ENCODE measurements around the gene CUX1.

Gene CUX1

DNA sequence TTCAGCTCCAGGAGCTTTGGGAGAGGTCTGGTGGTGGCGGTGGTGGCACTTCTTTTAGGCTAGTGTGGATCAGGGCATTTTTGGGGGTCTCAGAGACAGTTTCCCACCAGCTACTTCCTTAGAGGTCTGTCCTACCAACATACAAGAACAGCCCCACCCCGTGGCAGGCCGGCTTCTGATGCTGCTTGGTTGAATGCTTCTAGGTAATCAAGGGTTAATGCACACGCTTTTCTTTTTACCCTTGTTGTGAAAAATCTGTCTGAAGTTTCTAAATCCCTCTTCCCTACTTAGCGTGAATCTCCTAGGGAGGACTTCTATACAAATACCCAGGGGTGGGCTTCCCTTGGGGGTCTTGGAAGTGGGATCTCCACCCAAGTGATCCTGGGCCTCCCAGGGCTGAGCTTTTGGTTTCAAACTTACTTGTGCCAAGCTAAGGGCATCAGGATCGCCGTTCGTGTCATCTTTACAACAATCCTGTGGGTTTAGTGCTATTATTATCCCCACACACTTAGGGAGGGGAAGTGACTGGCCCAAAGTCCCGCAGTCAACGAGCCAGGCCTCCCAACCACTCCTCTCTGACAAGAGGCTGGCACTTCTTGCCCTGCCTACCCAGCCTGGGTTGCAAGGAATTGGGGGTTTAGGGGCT, 471.0 kb downstream of the CUX1 start:
- H3K4me3 ChIP-seq (ENCODE audit: low read length), result peak overlapping the region; percentile 93
- H3K9ac ChIP-seq (ENCODE audit: low read length), result peak overlapping the region; percentile 69
- no peaks in the 10 kb centered on the region for H3K9me3 ChIP-seq (replicated peaks; ENCODE audit: insufficient read depth, low read length)
- peak; percentile 46 for DNase-seq
- H4K20me1 ChIP-seq (ENCODE audit: insufficient read depth, low read length), result no peaks in the 10 kb centered on the region
- H2AFZ ChIP-seq (ENCODE audit: low read length), result no peak overlapping the region
- TF ChIP-seq, protein P1, sequence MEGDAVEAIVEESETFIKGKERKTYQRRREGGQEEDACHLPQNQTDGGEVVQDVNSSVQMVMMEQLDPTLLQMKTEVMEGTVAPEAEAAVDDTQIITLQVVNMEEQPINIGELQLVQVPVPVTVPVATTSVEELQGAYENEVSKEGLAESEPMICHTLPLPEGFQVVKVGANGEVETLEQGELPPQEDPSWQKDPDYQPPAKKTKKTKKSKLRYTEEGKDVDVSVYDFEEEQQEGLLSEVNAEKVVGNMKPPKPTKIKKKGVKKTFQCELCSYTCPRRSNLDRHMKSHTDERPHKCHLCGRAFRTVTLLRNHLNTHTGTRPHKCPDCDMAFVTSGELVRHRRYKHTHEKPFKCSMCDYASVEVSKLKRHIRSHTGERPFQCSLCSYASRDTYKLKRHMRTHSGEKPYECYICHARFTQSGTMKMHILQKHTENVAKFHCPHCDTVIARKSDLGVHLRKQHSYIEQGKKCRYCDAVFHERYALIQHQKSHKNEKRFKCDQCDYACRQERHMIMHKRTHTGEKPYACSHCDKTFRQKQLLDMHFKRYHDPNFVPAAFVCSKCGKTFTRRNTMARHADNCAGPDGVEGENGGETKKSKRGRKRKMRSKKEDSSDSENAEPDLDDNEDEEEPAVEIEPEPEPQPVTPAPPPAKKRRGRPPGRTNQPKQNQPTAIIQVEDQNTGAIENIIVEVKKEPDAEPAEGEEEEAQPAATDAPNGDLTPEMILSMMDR (IDR thresholded peaks at IDR 0.05; ENCODE audit: low read length), result peak; percentile 46
- TF ChIP-seq EZH2phosphoT487 (IDR thresholded peaks at IDR 0.05; ENCODE audit: low read length), result no peak
- peaks cover 66% of the 10 kb centered on the region for H3K79me2 ChIP-seq (ENCODE audit: low read length)
- H3K9me2 ChIP-seq (replicated peaks; ENCODE audit: insufficient read depth, low read length), result no peaks in the 10 kb centered on the region
- H3K4me1 ChIP-seq (ENCODE audit: low read length), result peaks cover 48% of the 10 kb centered on the region
- H3K36me3 ChIP-seq (replicated peaks; ENCODE audit: insufficient read depth, low read length), result no peaks in the 10 kb centered on the region
- peak overlapping the region; percentile 79 for H3K27ac ChIP-seq (ENCODE audit: low read length)
- no peaks in the 10 kb centered on the region for H3K27me3 ChIP-seq (replicated peaks; ENCODE audit: insufficient read depth, low read length)
- peaks cover 37% of the 10 kb centered on the region for H3F3A ChIP-seq (ENCODE audit: insufficient read depth, low read length)
- peak overlapping the region; percentile 97 for H3K4me2 ChIP-seq (ENCODE audit: low read depth, low read length)

DNA sequence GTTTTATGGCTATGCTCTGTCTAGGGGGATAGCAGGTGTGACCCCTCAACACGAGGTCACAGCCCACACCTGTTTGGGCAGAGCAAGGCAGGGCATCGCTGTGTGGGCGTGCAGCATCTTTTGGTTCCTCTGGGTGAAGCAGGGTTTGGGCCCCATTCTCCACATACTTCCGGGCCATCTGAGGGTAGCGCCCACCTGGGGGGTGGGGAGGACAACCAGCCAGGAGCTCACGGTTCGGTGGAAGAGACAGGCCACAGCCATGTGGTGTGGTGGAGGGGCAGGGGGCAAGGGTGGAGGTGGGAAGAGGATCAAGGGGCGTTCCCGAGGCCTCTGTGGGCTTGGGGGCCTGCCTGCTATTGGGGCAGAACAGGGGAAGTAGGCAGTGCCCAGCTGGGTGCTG, 471.6 kb downstream of the CUX1 start:
- H3K36me3 ChIP-seq (replicated peaks; ENCODE audit: insufficient read depth, low read length), result no peaks in the 10 kb centered on the region
- no peaks in the 10 kb centered on the region for H3K9me3 ChIP-seq (replicated peaks; ENCODE audit: insufficient read depth, low read length)
- H3K4me1 ChIP-seq (ENCODE audit: low read length), result peaks cover 48% of the 10 kb centered on the region
- H3K27me3 ChIP-seq (replicated peaks; ENCODE audit: insufficient read depth, low read length), result no peaks in the 10 kb centered on the region
- peak overlapping the region; percentile 79 for H3K27ac ChIP-seq (ENCODE audit: low read length)
- H3F3A ChIP-seq (ENCODE audit: insufficient read depth, low read length), result peaks cover 37% of the 10 kb centered on the region
- H3K4me3 ChIP-seq (ENCODE audit: low read length), result peak overlapping the region; percentile 93
- H3K4me2 ChIP-seq (ENCODE audit: low read depth, low read length), result peak overlapping the region; percentile 97
- H3K79me2 ChIP-seq (ENCODE audit: low read length), result peaks cover 73% of the 10 kb centered on the region
- H3K9me2 ChIP-seq (replicated peaks; ENCODE audit: insufficient read depth, low read length), result no peaks in the 10 kb centered on the region
- peak; percentile 67 for DNase-seq
- peak overlapping the region; percentile 69 for H3K9ac ChIP-seq (ENCODE audit: low read length)
- H4K20me1 ChIP-seq (ENCODE audit: insufficient read depth, low read length), result no peaks in the 10 kb centered on the region
- no peak overlapping the region for H2AFZ ChIP-seq (ENCODE audit: low read length)
- TF ChIP-seq, protein P1 (IDR thresholded peaks at IDR 0.05; ENCODE audit: low read length), result no peak
- TF ChIP-seq EZH2 (optimal IDR thresholded peaks at IDR 0.05; ENCODE audit: low read depth, low read length), result no peak
- TF ChIP-seq EZH2phosphoT487 (IDR thresholded peaks at IDR 0.05; ENCODE audit: low read length), result no peak

DNA sequence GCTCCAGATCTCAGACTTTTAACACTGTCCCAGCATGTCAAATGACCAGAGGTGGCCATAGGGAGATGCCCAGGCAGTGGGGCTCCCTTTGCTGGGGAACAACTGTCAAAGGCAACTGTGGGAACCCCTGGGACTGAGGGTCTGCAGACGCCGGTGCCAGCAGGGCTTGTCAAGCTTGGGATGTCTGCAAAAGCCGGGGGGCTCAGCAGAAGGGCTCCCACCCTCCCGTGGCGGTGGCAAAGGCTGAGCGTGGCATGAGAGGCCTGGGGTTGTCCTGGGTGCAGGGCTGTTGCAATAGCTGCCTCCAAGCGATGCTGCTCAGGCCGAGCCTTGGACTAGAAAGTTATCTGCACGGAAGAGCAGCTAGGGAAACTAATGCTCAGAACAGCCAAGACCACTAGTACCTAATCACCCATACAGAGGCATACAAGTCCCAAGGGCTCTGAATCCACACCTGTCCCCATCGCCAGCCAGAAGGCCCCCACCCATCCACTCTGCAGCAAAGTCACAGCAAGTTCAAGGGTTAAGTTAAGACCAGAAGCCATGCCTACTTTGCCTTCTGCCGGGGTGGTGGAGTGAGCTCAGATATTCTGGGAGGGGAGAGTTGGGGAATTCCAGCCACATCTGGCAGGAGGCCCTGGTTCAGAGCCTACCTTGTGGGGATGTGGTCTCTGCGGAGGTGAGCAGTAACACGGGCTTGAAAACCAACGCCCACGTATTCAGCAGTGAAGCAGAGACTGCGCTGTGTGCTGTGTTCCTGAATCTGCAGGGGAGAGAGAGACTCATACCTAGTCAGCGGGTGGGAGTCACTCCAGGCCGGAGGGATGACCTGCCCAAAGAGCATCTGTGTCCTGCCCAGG, 473.9 kb downstream of the CUX1 start:
- H3K4me1 ChIP-seq (ENCODE audit: low read length), result peaks cover 42% of the 10 kb centered on the region
- H3K9me2 ChIP-seq (replicated peaks; ENCODE audit: insufficient read depth, low read length), result no peaks in the 10 kb centered on the region
- H3K27ac ChIP-seq (ENCODE audit: low read length), result peak overlapping the region; percentile 59
- H3K9me3 ChIP-seq (replicated peaks; ENCODE audit: insufficient read depth, low read length), result no peaks in the 10 kb centered on the region
- H3F3A ChIP-seq (ENCODE audit: insufficient read depth, low read length), result peaks cover 41% of the 10 kb centered on the region
- peaks cover 91% of the 10 kb centered on the region for H3K79me2 ChIP-seq (ENCODE audit: low read length)
- no peaks in the 10 kb centered on the region for H3K27me3 ChIP-seq (replicated peaks; ENCODE audit: insufficient read depth, low read length)
- peak overlapping the region; percentile 51 for H3K4me2 ChIP-seq (ENCODE audit: low read depth, low read length)
- H3K4me3 ChIP-seq (ENCODE audit: low read length), result peak overlapping the region; percentile 12; the same call in 1 of the 2 replicates
- H3K36me3 ChIP-seq (replicated peaks; ENCODE audit: insufficient read depth, low read length), result no peaks in the 10 kb centered on the region
- TF ChIP-seq EZH2 (optimal IDR thresholded peaks at IDR 0.05; ENCODE audit: low read depth, low read length) (no peak), EZH2phosphoT487 (IDR thresholded peaks at IDR 0.05; ENCODE audit: low read length) (no peak)
- TF ChIP-seq, protein P1 (IDR thresholded peaks at IDR 0.05; ENCODE audit: low read length), result no peak
- peak overlapping the region; percentile 4; the same call in 1 of the 2 replicates for H3K9ac ChIP-seq (ENCODE audit: low read length)
- H2AFZ ChIP-seq (ENCODE audit: low read length), result no peak overlapping the region
- peak; percentile 79 for DNase-seq
- H4K20me1 ChIP-seq (ENCODE audit: insufficient read depth, low read length), result no peaks in the 10 kb centered on the region

Measured in MM.1S (cell line).